Lung (tissue), 12 donors: ENCODE data around the gene GOLGA1. TPM values are rescaled to one million over a fixed set of nuclear protein-coding genes. Genes with fewer than 3 reads are reported as not detected.

Experiments
- ATAC-seq: fragments of 200-7000 bp; cut with Tn5 transposase; one replicate; pipeline ENCODE4 v1.9.1; 2020; ENCODE audit warnings: moderate number of reproducible peaks; ENCODE audit not compliant: insufficient read depth, low FRiP score
- DNase-seq, 3 donors: peaks; one replicate each; pipeline ENCODE4 v3.0.0-alpha.2; 2013 to 2017
- H3K27ac ChIP-seq, 2 donors: one replicate each; pipeline ENCODE4 v1.5.1; 2013; ENCODE audit warnings: mild to moderate bottlenecking in 2 of 2, moderate library complexity in 2 of 2, control low read depth in 1 of 2, inconsistent platforms in 1 of 2, low read depth in 1 of 2, low read length in 1 of 2
- H3K27me3 ChIP-seq, 3 donors: one replicate each; pipeline ENCODE4 v1.5.1; 2013; ENCODE audit warnings: low read length in 2 of 3; ENCODE audit not compliant: control insufficient read depth in 3 of 3, insufficient read depth in 3 of 3
- H3K36me3 ChIP-seq, 4 donors: one replicate each; pipeline ENCODE4 v1.5.1; 2013; ENCODE audit warnings: low read length in 4 of 4, mild to moderate bottlenecking in 1 of 4, moderate library complexity in 1 of 4; ENCODE audit not compliant: control insufficient read depth in 4 of 4, insufficient read depth in 4 of 4
- H3K4me1 ChIP-seq, 5 donors: one replicate each; pipeline ENCODE4 v1.5.1; 2013; ENCODE audit warnings: low read length in 5 of 5, mild to moderate bottlenecking in 2 of 5, moderate library complexity in 1 of 5; ENCODE audit not compliant: control insufficient read depth in 5 of 5, insufficient read depth in 5 of 5
- H3K4me3 ChIP-seq: one replicate; pipeline ENCODE4 v1.5.1; 2013; ENCODE audit warnings: mild to moderate bottlenecking, control low read depth, moderate library complexity
- H3K9ac ChIP-seq, 2 donors: one replicate each; pipeline ENCODE4 v1.5.1; 2013; ENCODE audit warnings: low read length in 2 of 2, control low read depth in 1 of 2; ENCODE audit not compliant: insufficient read depth in 1 of 2
- H3K9me3 ChIP-seq, 4 donors: one replicate each; pipeline ENCODE4 v1.5.1; 2013; ENCODE audit warnings: low read length in 3 of 4, mild to moderate bottlenecking in 1 of 4, moderate library complexity in 1 of 4; ENCODE audit not compliant: control insufficient read depth in 4 of 4, insufficient read depth in 3 of 4
- CTCF ChIP-seq: IDR thresholded peaks from 2 replicates; pipeline ENCODE4 v1.5.1; 2012; ENCODE audit warnings: mild to moderate bottlenecking; ENCODE audit errors: control extremely low read depth, extremely low read depth
- WGBS, 2 donors: extraction: QIAGEN DNeasy Blood & Tissue Kit; methylation state at CpG; one replicate each; pipeline ENCODE4 v1.1.7; 2013; 5-methylcytosine and 5-hydroxymethylcytosine counted together
- polyA plus RNA-seq, 2 donors: library from polyadenylated mRNA; stranded (reverse); fragments of 200-250 nt; gene quantifications; one replicate each; pipeline ENCODE4 v1.2.1, GENCODE V29; 2013
- total RNA-seq, 2 donors: library from RNA; depleted of rRNA in 1 of 2; stranded (reverse); fragments of >200 nt in 1 of 2; gene quantifications; one replicate each; pipeline ENCODE4 v1.2.1, GENCODE V29; 2014 to 2021
- donor health status: control.
- donor health status: control.
- donor health status: Bipolar disorder and iron deficiency.
- donor health status: healthy.
- donor health status: DM: yes; HTN: yes; CAD: no.

Gene GOLGA1
- total and polyA plus RNA-seq, 4 donors: 6.2 to 20.4 (median 12.3) TPM

- peaks cover 8 to 24% (median 19%) of the 10 kb centered on the region in 5 donors for H3K4me1 ChIP-seq
- H3K4me3 ChIP-seq: peak overlapping the region; percentile 92
- peak overlapping the region; percentile 39 to 56 for H3K9ac ChIP-seq
- peaks cover 0 to 9% (median 8%) of the 10 kb centered on the region in 4 donors for H3K36me3 ChIP-seq
- H3K9me3 ChIP-seq: no peaks in the 10 kb centered on the region
- H3K27me3 ChIP-seq: no peaks in the 10 kb centered on the region
- DNase-seq (no peak), ATAC-seq (peak; percentile 24)
- TF ChIP-seq CTCF: no peak
- WGBS, 2 donors: 1% methylated on average over 36 to 41 of the region's 41 CpGs
- peak overlapping the region; percentile 94 for H3K27ac ChIP-seq
Observed at GRCh38 chr9:124869466-124869985, 71.4 kb downstream of the GOLGA1 start.

- Histone ChIP-seq H3K9me3 (no peaks in the 10 kb centered on the region), H3K36me3 (peaks cover 0 to 7% (median 5%) of the 10 kb centered on the region in 4 donors), H3K27ac (peak overlapping the region; percentile 94), H3K4me1 (peaks cover 8 to 24% (median 19%) of the 10 kb centered on the region in 5 donors), H3K4me3 (peak overlapping the region; percentile 92), H3K9ac (peak overlapping the region; percentile 48 to 88), H3K27me3 (no peaks in the 10 kb centered on the region)
- 0% methylated on average over 76 to 101 of the region's 101 CpGs for WGBS, 2 donors
- peak; percentile 91 for ATAC-seq
- DNase-seq: peak; percentile 84 to 88 (median 87)
- no peak for TF ChIP-seq CTCF
Observed at GRCh38 chr9:124868511-124869465, 72.1 kb downstream of the GOLGA1 start.

GRCh38 chr9:124863371-124863871 lies 77.5 kb downstream of the GOLGA1 start:
- Histone ChIP-seq H3K36me3 (peaks cover 13 to 25% (median 22%) of the 10 kb centered on the region in 4 donors), H3K27me3 (no peaks in the 10 kb centered on the region), H3K4me1 (peaks cover 8 to 24% (median 14%) of the 10 kb centered on the region in 5 donors), H3K9me3 (no peaks in the 10 kb centered on the region), H3K9ac (no peak overlapping the region), H3K27ac (peak overlapping the region; percentile 76 to 80), H3K4me3 (no peak overlapping the region)
- DNase-seq (peak in 1 of 3 donors; percentile 33), ATAC-seq (no peak)
- TF ChIP-seq CTCF: no peak
- 45 to 64% methylated on average over 7 of the region's 7 CpGs for WGBS, 2 donors
